GM13976 (cell line): ENCODE data around the gene ALDH7A1.

Experiments used
- DNase-seq: peaks from one replicate; pipeline ENCODE4 v3.0.0; 2012; ENCODE audit warnings: low spot score
- in situ Hi-C: fragments of 300-500 bp; cut with MboI; formaldehyde crosslinking; loops from one replicate; pipeline ENCODE4 v1.12.0; 2022; ENCODE audit warnings: low sequenced_read_pairs, mixed read lengths, inconsistent platforms; ENCODE audit not compliant: unreplicated experiment
- TF ChIP-seq, protein P1 (sequence below): IDR thresholded peaks from 2 replicates; pipeline ENCODE4 v1.5.1; 2012; ENCODE audit warnings: borderline replicate concordance, mild to moderate bottlenecking; ENCODE audit not compliant: insufficient read depth; ENCODE audit errors: extremely low read depth, missing control alignments, control extremely low read depth

ALDH7A1 gene

DNA sequence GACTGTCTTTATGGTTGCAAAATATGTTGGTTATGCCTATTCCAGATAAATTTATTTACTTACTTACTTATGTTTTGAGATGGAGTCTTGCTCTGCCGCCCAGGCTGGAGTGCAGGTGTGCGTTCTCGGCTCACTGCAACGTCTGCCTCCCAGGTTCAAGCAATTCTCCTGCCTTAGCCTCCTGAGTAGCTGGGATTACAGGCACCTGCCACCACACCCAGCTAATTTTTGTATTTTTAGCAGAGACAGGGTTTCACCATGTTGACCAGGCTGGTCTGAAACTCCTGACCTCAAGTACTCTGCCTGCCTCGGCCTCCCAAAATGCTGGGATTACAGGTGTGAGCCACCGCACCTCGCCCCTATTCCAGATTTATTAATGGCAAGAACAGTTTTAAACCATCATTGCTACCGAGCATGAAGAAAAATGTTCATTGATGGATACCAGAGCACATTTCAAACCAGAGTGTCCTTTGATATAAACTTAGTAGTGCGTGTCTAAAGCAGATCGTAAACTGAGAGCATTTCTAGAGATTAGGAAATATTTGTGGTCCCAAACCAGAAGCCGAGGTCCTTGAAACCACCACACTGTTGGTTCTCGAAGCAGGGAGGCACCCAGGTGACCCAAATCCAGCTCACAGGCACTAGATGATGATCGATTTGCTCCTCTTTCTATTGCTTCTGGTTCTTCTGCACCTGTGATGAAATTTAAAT, 86.6 kb downstream of the ALDH7A1 start:
- in situ Hi-C loops, result no loop called here
- TF ChIP-seq, protein P1, sequence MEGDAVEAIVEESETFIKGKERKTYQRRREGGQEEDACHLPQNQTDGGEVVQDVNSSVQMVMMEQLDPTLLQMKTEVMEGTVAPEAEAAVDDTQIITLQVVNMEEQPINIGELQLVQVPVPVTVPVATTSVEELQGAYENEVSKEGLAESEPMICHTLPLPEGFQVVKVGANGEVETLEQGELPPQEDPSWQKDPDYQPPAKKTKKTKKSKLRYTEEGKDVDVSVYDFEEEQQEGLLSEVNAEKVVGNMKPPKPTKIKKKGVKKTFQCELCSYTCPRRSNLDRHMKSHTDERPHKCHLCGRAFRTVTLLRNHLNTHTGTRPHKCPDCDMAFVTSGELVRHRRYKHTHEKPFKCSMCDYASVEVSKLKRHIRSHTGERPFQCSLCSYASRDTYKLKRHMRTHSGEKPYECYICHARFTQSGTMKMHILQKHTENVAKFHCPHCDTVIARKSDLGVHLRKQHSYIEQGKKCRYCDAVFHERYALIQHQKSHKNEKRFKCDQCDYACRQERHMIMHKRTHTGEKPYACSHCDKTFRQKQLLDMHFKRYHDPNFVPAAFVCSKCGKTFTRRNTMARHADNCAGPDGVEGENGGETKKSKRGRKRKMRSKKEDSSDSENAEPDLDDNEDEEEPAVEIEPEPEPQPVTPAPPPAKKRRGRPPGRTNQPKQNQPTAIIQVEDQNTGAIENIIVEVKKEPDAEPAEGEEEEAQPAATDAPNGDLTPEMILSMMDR, result no peak
- no peak for DNase-seq

DNA sequence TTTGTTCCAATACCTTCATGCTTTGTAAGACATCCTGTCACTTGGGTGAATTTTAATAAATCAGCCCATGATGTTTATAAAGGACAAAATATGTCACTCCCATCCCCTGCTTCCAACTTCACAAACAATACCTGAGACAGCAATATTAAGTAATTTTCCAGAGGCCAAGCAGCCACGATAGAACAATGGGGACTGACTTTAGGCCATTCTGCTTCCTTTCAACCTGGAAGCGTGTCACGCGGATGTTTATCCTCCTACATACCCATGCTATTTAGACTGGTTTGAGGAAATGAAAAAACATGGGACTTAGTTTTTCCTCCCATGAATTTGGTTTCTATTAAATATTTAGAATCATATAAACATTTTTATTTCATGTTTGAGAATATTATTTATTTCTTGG, 88.9 kb downstream of the ALDH7A1 start:
- TF ChIP-seq, protein P1, result no peak
- in situ Hi-C loops, result no loop called here
- no peak for DNase-seq

DNA sequence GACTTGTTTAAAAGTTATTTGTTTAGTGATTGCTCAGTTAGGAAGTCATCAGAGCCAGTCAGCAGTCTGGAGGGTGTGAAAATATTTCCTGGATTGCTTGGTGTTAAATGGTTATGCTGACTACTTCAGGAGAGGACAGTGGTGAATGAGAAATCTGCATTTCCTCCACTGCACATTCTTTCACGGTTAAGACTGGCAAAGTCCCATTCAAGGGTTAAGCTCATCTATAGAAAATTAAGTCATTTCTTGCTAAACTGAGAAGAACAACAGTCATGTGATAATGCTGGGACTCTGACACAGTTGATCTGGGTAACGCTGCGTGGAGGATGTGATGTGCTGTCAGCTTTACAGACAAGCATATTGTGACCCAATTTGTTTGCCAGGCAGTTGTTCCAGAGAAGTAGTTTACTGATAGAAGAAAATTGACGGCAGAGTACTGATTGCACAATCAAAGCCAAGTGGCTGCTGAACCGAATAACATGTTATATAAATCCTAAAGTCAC, 91.4 kb downstream of the ALDH7A1 start:
- no peak for DNase-seq
- in situ Hi-C loops, result no loop called here

DNA sequence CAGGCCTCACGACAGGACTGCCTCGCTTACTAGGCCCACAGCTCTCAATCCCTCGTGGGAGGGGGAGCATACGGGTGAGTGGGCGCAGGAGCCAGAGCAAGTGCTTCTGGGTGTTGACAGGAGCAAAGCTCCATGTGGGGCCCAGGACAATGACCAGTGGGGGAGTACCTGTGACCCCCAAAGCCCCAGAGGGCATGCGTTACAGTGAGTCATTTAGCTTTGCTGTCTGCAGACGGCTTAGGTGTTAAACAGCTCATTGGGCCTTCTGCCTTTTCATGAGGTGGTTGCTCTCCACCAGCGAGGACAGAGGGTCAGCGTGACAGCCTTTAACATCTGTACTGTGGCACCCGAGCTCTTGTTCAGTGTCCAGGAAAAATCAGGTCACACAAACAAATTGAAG, 93.6 kb downstream of the ALDH7A1 start:
- in situ Hi-C loops, result no loop called here
- DNase-seq, result no peak
- TF ChIP-seq, protein P1, result no peak

More for the DNA sequence above, 91.4 kb downstream of the ALDH7A1 start:
- TF ChIP-seq, protein P1, result no peak

DNA sequence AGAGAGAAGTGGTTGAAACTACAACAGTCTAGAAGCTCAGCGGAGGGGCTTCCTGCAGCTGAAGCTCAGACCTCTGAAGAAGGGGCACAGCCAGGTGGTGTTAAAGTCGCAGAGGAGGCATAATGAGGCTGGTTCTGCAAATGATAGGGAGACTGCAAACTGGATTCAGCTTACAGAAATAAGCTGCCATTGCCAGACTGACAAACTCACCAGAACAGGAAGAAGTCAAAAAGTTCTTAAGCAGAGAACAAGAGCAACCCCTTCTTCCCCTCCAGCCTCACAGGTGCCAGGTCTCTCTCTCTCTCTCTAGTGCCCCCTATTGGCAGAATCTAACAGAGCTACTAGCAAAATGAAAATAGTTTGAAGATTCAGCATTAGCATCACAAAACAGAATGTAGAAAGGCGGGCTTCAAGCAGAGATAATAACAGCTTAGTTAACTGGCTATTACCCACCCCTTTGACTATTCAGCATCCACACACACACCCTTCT, 95.1 kb downstream of the ALDH7A1 start:
- DNase-seq, result peak; percentile 41
- TF ChIP-seq, protein P1, result peak; percentile 35
- in situ Hi-C loops, result no loop called here

DNA sequence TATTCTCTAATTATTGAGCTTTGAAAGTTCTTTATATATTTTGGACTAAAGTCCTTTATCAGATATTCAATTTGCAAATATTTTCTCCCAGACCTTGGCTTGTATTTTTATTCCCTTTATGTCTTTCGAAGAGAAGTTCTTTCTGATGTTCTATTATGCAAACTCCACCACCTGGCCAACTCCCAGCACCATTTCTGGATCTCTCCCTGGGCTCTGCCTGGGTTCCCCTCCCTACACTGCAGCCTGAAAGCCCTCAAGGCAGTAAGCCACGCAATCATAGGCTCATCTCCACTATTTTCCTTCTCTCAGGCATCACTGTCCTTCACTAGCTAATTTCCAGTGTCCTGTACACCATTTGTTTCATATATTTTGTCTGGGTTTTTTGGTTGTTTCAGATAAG, 95.7 kb downstream of the ALDH7A1 start:
- TF ChIP-seq, protein P1, result no peak
- DNase-seq, result no peak
- in situ Hi-C loops, result no loop called here

DNA sequence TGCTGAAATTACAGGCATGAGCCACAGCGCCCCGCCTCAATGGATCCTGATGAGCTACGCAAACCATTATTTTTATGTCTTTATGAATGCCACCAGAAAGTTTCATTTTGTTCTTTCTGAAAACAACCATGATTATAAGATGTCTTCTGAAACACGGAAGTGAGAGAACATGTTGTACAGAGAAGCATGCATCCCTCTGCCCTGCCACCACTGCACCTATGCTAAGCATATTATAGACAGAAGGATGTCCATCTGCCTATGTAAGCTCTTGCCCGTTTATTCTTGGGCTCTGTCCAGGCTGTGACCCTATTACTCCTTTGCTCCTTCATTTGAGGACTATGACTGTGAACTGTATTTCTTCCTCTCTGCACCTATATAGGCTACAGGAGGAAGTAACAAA, 97.5 kb downstream of the ALDH7A1 start:
- no peak for DNase-seq
- TF ChIP-seq, protein P1, result no peak
- in situ Hi-C loops, result no loop called here
